PFSK-1 (cell line): Measurements from ENCODE around the gene PIH1D1.

Experiments used
- POLR2AphosphoS5 ChIP-seq: IDR thresholded peaks from 2 replicates; pipeline ENCODE4 v1.6.1; 2012; ENCODE audit warnings: low read depth, mild to moderate bottlenecking, control low read depth, low read length, moderate library complexity
- REST ChIP-seq, 2 experiments: IDR thresholded peaks; 2 replicates each; pipeline versions ENCODE4 v1.6.1 to v1.8.0; 2011 to 2012; ENCODE audit warnings: low read depth in 2 of 2, low read length in 2 of 2, control low read depth in 1 of 2, inconsistent platforms in 1 of 2, mild to moderate bottlenecking in 1 of 2, moderate library complexity in 1 of 2; ENCODE audit not compliant: insufficient read depth in 1 of 2
- SIN3A ChIP-seq: IDR thresholded peaks from 2 replicates; pipeline ENCODE4 v1.6.1; 2012; ENCODE audit warnings: mild to moderate bottlenecking, low read length, moderate library complexity, borderline replicate concordance; ENCODE audit not compliant: insufficient read depth

GRCh38 chr19:49486710-49487276 is 35.2 kb upstream of the PIH1D1 start:
- TF ChIP-seq REST (IDR thresholded peaks at IDR 0.05; ENCODE audit: insufficient read depth in 1 of 2, low read depth in 2 of 2, low read length in 2 of 2): no peak
- no peak for TF ChIP-seq POLR2AphosphoS5
- TF ChIP-seq SIN3A: no peak
